Retinal pigment epithelial cell (primary cell): ENCODE measurements around the gene CABLES1.
A peak's percentile ranks its signal among the peaks of the same experiment; 100 is the strongest.

ENCODE experiments used
- DNase-seq: peaks from one replicate; pipeline ENCODE4 v3.0.0-alpha.2; 2010; ENCODE audit warnings: low read depth
- H3K4me3 ChIP-seq: 2 replicates; pipeline ENCODE4 v1.5.1; 2011; ENCODE audit warnings: mild to moderate bottlenecking, low read length, control low read depth, moderate library complexity
- CTCF ChIP-seq: conservative IDR thresholded peaks from 2 replicates; pipeline ENCODE4 v1.5.1; 2011; ENCODE audit warnings: low read depth, low read length, control low read depth, inconsistent platforms

Gene CABLES1

DNA sequence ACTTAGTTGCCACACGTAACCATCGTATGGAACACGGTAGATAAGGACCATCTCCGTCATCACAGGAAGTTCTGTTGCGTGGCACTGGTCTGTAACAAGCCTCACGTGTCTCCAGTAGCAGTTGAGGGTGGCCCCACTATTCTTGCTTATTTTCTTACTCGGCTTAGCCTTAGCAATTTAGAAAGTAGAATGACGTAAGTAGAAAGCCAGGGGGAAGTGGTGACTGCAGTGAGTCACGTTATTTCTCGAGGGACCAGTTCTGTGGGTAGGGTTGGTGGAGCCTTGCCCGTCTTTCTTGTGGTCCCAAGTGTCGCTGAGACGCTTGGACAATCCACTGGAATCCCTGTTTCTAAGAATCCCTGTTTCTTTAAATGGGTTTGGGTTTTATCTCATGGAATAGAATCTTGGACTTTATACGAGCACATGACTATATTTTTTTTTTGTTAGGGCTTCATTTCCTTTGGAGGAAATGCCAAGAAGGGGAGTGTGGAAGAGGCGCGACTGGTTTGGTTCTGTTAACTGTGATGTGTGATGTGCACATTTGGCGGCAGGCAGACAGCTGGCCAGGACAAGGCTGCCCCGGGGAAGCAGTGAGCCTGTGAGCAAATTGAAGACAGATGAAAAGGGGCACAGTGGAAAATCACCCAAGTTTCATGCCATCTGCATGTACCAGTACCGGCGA is 96.2 kb downstream of the CABLES1 start:
- H3K4me3 ChIP-seq, result no peak overlapping the region
- DNase-seq, result no peak
- TF ChIP-seq CTCF, result no peak

GRCh38 chr18:23232331-23232730 is 97.0 kb downstream of the CABLES1 start:
- no peak for TF ChIP-seq CTCF
- DNase-seq, result no peak

GRCh38 chr18:23234619-23235018 is 99.3 kb downstream of the CABLES1 start:
- no peak for DNase-seq
- TF ChIP-seq CTCF, result no peak
- no peak overlapping the region for H3K4me3 ChIP-seq

More at GRCh38 chr18:23232331-23232730, 97.0 kb downstream of the CABLES1 start:
- H3K4me3 ChIP-seq, result no peak overlapping the region

DNA sequence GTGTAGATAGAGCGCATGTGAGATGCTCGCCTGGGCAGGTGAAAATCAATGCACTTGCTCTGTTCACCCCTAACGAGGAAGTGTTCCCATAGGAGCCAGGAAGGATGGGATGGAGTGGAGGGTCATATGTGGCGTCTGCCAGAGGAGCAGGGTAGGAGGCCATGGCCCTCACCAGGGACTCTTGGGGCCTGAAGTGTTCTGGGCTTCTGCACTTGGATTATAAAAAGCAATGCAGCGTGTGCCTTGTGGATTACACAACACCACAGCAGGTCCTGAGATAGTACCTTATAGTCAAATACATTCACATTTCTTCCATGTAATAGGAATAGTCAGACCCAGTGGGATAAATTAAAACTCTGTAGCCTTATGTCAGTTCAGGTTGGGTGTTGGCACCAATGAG is 100.1 kb downstream of the CABLES1 start:
- no peak for TF ChIP-seq CTCF
- no peak overlapping the region for H3K4me3 ChIP-seq
- no peak for DNase-seq

DNA sequence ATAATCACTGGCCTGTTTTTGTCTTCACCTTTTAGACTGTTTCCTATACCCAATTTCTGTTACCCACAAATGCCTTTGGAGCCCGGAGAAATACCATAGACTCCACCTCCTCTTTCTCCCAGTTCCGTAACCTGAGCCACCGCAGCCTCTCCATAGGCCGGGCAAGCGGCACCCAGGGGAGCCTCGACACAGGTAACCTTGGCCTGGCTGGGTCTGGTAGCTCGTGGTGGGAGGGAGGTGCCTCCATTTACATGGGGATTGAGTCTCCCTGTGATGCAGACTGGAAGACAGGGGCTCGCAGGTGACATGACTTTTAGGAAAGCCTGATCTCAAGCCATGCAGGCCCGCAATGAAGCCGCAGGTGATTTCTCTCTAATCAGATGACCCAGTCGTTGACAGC is 100.6 kb downstream of the CABLES1 start:
- no peak for TF ChIP-seq CTCF
- DNase-seq, result no peak
- no peak overlapping the region for H3K4me3 ChIP-seq

DNA sequence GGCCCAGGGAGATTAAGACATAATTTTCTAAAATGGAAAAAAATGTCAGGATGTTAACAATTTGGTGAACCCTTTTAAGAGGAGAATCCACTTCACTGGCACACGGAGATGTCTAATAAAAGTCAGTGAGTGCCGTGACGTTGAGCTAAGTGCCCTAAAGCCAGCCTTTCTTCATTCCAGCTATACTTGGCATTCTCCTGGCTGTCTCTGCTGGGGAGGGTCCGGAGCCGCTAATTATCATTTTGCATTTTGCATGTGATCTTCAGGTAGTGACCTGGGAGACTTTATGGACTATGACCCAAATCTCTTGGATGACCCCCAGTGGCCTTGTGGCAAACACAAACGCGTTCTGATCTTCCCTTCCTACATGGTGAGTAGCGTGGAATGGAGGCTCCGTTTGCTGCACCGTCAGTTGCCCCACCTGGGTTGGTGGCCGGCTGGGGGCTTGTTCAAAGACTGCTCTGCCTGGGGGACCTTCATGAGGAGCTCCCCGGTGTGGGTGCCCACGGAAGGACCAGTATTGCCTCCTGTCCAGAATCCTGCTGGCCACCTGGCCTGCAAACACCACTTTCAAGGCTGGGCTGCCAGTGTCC is 101.7 kb downstream of the CABLES1 start:
- no peak for TF ChIP-seq CTCF
- no peak overlapping the region for H3K4me3 ChIP-seq
- DNase-seq, result no peak

- peak; percentile 38 for TF ChIP-seq CTCF
- no peak overlapping the region for H3K4me3 ChIP-seq
- no peak for DNase-seq
These were observed 102.4 kb downstream of the CABLES1 start for GRCh38 chr18:23237524-23238151.
